B cell (primary cell): ENCODE data around the gene AP1M2.

Source experiments
- EZH2 ChIP-seq: IDR thresholded peaks from 2 replicates; pipeline ENCODE4 v1.6.1; 2012; ENCODE audit warnings: borderline replicate concordance, low read depth, mild to moderate bottlenecking, moderate library complexity, low read length; ENCODE audit not compliant: insufficient read depth, poor library complexity, severe bottlenecking
- TF ChIP-seq, protein P1 (sequence below): fragments of 200-600 bp; IDR thresholded peaks from one replicate; pipeline ENCODE4 v1.8.0; 2022; ENCODE audit warnings: antibody characterized with exemption, mild to moderate bottlenecking

DNA sequence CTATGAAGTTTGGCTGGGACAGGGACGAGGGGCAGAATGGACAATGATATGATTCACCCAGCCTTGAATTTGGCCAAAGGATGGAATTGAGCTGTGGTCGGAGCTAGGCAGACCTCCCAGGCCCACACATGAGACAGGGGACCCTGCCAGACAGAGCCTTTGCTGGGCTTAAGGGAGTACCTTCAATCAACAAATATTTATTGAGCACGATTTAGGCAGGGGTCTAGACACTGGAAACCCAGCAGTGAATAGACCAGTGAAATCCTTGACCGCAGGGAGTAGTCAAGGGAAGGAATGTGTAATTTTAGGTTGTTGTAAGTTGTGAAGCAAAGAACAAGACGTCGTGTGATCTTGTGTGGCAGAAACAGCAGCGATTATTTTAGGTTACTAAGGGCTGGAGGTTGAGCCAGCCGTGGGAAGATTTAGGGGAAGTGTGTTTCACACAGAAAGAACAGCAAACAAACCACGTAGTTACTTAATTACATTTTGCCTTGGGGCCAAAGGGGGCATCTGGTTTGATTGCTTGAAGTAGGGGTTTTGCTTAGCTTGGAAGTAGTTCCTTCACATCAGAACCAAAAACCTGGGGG, 16.9 kb upstream of the AP1M2 start:
- TF ChIP-seq, protein P1, sequence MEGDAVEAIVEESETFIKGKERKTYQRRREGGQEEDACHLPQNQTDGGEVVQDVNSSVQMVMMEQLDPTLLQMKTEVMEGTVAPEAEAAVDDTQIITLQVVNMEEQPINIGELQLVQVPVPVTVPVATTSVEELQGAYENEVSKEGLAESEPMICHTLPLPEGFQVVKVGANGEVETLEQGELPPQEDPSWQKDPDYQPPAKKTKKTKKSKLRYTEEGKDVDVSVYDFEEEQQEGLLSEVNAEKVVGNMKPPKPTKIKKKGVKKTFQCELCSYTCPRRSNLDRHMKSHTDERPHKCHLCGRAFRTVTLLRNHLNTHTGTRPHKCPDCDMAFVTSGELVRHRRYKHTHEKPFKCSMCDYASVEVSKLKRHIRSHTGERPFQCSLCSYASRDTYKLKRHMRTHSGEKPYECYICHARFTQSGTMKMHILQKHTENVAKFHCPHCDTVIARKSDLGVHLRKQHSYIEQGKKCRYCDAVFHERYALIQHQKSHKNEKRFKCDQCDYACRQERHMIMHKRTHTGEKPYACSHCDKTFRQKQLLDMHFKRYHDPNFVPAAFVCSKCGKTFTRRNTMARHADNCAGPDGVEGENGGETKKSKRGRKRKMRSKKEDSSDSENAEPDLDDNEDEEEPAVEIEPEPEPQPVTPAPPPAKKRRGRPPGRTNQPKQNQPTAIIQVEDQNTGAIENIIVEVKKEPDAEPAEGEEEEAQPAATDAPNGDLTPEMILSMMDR = no peak
- TF ChIP-seq EZH2 = no peak
